NCI-H187 treated with DMSO at 0.1 percent for 48 hours (cell line): Measurements from ENCODE around the gene PRKCH.

Source experiments
- DNase-seq: peaks from one replicate; lab custom pipeline; 2025; lab: John Stamatoyannopoulos, UW

PRKCH gene

GRCh38 chr14:61491876-61492434 is 170.6 kb downstream of the PRKCH start:
- DNase-seq: no peak

GRCh38 chr14:61492474-61492873 is 171.1 kb downstream of the PRKCH start:
- no peak for DNase-seq

- no peak for DNase-seq
Measured at GRCh38 chr14:61493239-61493638, 171.9 kb downstream of the PRKCH start.

DNA sequence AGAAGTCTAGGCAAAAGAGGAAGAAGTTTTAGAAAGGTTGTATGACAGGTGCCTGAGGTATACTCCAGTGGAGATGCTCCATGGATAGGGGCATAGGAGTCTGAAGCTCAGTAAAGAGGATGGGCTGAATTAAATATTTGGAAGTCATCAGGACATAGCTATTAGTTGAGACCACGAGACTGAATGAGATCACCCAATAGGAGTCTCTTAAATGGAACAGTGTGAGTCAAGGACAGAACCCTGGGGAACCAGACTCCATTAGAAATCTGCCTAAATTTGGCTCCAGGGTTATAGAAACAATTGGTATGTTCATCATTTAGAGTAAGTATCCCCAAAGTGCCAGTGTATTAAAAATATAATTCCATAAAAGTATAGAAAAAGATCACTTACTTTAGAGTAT is 172.6 kb downstream of the PRKCH start:
- no peak for DNase-seq

- DNase-seq: no peak
Measured at GRCh38 chr14:61495809-61496208, 174.4 kb downstream of the PRKCH start.

DNA sequence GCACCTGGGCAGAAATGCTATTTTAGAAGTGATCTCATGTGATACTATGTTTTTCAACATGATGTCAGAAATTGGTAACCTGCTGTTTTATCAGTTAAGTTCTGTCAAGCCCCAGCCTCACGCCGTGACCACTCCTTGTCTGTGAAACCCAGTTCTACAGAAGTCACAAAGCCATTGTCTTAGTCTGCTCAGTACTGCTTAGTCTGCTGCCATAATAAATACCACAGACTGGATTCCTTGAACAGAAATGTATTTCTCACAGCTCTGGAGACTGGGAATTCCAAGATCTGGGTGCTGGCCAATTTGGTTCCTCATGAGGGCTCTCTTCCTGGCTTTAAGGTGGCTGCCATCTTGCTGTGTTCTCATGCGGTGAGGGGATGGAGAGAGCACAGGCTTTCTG is 176.9 kb downstream of the PRKCH start:
- DNase-seq: no peak

DNA sequence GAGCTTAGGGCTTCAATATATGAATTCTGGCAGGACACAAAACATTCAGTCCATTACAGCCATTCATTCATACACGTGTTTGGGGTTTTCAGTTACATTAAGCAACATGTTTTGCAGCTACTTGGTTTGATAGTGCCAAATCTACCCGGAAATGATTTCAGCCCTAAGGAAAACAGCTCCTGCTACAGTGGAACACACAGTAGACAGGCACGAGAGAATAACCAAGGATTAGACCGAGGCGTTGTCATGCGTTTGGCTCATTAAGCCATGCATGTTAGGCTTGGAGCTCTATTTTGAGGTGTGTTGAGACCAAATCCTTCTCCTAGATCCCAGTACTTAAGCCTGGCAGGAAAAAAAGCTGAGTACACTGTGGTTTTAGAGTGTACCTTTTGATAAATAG is 177.4 kb downstream of the PRKCH start:
- no peak for DNase-seq

DNA sequence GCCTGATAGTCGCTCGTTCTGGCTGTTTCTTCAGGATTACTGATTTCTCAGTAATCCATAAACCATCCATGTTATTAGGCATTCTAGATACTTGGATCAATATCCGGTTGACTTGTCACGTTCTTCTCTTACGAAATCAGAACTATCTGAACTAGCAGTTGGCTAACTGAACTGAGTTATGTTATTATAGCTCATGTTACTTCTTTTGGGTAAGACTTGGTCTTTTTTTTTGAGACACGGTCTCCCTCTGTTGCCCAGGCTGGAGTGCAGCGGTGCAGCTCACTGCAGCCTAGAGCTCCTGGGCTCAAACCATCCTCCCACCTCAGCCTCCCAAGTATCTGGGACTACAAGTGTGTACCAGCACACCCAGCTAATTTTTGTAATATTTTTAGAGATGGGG is 178.6 kb downstream of the PRKCH start:
- DNase-seq: no peak

GRCh38 chr14:61501714-61502458 is 180.5 kb downstream of the PRKCH start:
- no peak for DNase-seq

DNA sequence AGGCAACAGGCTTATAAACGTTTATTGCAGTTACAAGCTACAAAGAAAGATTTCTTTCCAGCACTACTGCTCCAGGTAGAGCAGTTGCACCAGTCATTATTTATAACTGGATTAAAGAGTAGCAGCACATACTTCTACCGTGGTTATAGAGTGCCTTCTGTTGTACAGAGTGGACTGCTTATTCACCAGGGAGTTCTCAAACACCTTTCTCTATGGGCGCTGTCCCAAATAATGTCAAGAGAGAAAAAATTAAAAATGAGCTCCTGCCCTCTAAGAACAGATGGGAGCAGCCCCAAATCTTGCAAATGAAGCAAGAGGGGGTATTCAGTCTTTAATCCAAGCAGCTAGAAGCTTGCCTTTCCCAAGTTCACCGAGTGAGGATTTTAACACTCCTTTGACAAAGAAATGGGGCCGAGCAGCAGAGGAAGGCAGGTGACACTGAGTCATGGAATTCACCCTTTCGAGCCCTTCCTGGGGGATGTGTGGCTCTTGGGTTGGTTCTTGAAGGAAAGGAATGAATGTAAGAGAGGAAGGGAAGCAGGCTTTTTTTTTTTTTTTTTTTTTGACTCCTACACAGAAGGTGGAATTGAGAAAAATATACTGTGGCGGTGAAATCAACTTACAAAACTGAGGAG is 181.2 kb downstream of the PRKCH start:
- DNase-seq: no peak

DNA sequence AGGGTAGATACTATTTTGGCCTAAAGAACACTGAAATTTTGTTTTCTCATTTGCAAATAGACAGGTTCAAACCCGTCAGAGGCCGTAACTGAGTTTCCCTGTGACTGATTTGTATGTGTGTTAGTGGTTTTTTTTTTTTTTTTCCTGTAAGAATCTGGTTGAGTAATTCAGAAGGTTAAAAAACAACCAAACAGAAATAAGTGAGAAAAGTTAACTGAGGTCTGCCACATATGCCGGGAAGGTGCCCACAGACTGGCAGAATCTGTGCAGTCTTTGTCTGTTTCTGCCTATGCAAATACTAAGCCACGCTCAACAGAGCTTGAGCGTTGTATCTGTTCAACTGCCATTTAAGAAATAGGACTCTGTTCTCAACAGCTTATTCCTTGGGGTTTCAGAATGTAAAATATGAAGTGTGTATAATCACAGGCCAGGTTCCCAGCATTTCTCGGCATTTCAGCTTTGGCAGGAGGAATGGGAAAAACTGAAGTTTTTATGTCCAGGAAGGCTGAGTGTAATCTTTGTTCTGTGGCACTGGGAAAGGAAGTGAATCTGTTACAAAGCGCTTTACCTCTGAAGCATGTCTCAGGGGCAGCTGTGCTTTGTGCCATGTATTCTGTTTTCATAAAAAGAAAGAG is 181.9 kb downstream of the PRKCH start:
- DNase-seq: no peak

GRCh38 chr14:61504901-61505300 is 183.5 kb downstream of the PRKCH start:
- DNase-seq: no peak

DNA sequence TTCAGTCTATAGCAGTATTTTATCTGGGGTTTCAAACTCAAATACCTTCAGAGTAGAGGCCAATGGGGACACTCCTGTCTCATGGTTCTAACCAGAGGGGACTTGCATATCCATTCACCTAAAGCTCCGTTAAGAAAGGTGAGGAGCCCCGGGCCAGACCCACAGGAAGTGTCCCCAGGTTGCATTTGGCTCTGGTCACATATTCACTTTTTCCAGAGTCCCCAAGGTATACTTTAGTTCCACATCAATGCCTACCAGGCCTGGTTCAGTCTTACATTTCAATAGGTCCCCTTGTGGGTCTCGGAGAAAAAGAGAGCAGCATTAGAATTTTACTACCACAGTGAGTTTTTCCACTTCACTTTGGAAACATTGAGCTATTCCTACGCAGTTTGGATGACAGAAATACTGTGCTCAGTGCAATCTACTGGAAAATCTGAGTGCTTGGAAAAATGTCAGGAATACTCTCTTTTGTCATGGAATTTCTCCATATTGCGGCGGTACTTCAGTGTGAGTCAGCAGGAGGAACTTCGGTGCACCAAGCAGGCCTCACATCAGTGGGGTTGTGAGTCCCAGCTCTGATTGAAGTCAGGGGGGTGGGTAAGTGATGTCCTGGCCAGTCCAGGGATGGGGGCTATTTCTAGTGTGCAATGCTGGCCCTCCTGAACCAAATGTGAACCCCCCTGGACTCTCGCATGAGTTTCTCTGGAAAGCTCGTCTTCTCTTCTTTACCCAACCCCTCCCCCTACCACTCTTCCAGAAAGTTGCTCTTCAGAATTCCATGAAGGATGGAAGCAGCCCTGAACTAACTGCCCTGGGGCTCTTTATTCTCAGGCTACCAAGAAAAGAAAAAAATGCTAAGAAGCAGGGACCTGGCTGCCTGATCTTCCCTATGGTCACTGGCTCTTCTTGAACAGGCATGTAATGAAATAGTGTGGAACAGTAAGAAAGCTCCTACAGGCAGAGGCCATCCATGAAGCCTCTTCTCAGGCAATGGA is 184.7 kb downstream of the PRKCH start:
- DNase-seq: no peak

GRCh38 chr14:61508526-61508925 is 187.1 kb downstream of the PRKCH start:
- no peak for DNase-seq

GRCh38 chr14:61510736-61511557 is 189.6 kb downstream of the PRKCH start:
- DNase-seq: no peak

- DNase-seq: no peak
Measured at GRCh38 chr14:61511558-61511948, 190.2 kb downstream of the PRKCH start.

DNA sequence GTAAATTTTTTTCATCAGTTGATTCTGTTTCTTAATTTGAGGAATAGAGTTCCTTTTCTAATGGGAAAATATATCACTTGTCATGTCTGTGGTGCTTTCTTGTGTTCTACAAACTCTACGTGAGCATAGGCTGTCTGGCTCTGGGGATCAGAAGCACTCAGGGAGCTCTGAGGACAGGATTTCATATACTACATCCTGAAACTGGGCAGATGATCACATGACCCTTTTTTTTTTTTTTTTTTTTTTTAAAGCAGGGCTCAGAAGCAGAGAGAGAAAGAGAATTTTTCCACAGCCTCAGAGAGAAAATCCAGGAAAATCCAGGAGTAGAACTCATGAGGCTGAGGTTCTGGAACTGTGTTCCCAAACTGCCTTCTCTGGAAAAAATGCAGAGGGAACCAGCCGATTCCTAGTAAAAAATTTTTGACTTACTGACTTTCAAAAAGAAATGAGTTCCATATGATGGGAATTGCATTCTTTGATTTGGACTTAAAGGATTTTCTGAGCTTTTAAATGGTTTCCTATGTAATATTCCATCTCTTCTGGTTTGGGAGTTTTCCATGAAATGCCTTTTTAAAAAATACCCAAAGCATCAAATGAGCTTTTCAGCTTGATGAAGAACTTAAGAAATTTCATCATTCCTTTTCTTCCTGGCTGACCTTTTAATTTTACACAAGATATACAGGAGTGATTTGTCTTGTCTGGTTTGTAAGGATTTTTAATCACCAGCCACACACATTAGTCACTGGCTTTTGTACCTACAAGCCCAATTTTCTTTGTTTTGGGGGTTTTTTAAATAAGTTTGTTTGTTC is 190.9 kb downstream of the PRKCH start:
- DNase-seq: no peak

- DNase-seq: no peak
Measured at GRCh38 chr14:61513986-61514830, 192.8 kb downstream of the PRKCH start.

- no peak for DNase-seq
Measured at GRCh38 chr14:61514927-61515326, 193.5 kb downstream of the PRKCH start.
